Retinal pigment epithelial cell (primary cell): ENCODE results near the gene TMEM143.

ENCODE experiments used
- DNase-seq: peaks from one replicate; pipeline ENCODE4 v3.0.0-alpha.2; 2010; ENCODE audit warnings: low read depth
- H3K4me3 ChIP-seq: 2 replicates; pipeline ENCODE4 v1.5.1; 2011; ENCODE audit warnings: mild to moderate bottlenecking, low read length, control low read depth, moderate library complexity
- TF ChIP-seq, protein P1 (sequence below): conservative IDR thresholded peaks from 2 replicates; pipeline ENCODE4 v1.5.1; 2011; ENCODE audit warnings: low read depth, low read length, control low read depth, inconsistent platforms

The TMEM143 gene

DNA sequence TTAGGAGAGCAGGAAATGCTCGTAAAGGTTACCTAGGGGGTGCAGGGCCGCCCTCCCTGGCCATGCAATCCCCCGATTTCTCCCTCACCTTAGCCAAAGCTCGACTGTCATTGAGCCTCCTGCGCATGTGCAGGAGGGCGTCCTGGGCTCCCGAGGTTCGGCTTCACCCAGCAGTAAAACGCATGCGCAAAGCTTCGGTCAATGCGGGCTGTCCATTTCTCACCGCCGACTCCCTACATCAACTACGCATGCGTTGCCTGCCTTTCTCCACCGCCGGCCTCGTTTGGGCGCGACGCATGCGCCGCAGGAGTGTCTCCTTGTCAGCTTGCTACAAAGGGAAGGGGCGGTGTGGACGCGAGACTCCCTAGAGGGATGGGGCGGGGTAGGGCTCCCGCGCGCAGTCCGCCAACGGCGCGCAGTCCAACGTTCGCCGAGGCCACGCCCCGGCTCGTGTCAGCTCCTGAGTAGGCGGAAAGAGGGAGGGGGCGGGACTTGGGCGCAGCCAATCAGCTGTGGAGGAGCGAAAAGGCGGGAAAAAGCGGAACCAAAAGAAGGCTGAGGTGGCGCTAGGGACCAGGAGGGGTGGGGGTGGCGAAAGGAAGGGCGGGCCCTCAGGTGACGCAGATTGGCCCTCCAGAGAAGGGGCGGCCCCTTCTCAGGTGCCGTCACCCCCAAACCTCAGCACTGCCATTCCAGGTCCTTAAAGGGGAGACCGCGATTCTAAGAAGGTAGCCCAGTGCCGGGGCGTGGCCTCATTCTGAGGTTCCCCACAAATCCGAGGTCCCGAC, at the start of gene TMEM143, which contains the start of gene SYNGR4:
Gene TMEM143 (minus strand): TSS at position 131 of the 788 bp plus-strand sequence. CDS start 20 bp downstream, at position 111.
Gene SYNGR4 (plus strand): TSS at position 558 of the 788 bp plus-strand sequence. CDS start 1,476 bp downstream, outside the sequence.
- H3K4me3 ChIP-seq: peak within 1 kb of the TSS; percentile 55
- TF ChIP-seq, protein P1, sequence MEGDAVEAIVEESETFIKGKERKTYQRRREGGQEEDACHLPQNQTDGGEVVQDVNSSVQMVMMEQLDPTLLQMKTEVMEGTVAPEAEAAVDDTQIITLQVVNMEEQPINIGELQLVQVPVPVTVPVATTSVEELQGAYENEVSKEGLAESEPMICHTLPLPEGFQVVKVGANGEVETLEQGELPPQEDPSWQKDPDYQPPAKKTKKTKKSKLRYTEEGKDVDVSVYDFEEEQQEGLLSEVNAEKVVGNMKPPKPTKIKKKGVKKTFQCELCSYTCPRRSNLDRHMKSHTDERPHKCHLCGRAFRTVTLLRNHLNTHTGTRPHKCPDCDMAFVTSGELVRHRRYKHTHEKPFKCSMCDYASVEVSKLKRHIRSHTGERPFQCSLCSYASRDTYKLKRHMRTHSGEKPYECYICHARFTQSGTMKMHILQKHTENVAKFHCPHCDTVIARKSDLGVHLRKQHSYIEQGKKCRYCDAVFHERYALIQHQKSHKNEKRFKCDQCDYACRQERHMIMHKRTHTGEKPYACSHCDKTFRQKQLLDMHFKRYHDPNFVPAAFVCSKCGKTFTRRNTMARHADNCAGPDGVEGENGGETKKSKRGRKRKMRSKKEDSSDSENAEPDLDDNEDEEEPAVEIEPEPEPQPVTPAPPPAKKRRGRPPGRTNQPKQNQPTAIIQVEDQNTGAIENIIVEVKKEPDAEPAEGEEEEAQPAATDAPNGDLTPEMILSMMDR: no peak
- peak; percentile 95 for DNase-seq

DNA sequence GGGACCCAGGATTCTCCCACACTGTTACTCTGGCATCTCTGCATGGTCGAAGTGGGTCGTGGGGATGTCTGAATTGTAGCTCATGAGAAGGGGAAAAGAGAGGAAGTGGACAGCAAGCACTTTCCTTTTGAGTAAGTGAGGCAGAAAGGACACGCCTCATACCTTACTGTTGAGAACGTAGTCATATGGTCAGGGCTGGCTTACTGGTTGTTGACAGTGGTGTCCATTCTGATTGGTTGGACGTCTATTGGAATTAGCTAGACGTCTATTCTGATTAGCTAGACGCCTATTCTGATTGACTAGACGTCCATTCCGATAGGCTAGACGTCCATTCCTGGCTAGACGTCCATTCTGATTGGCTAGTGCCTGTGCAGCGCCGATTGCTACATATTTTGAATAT, 42.1 kb upstream of the TMEM143 start:
- no peak for DNase-seq
- H3K4me3 ChIP-seq: no peak overlapping the region
- TF ChIP-seq, protein P1: no peak

DNA sequence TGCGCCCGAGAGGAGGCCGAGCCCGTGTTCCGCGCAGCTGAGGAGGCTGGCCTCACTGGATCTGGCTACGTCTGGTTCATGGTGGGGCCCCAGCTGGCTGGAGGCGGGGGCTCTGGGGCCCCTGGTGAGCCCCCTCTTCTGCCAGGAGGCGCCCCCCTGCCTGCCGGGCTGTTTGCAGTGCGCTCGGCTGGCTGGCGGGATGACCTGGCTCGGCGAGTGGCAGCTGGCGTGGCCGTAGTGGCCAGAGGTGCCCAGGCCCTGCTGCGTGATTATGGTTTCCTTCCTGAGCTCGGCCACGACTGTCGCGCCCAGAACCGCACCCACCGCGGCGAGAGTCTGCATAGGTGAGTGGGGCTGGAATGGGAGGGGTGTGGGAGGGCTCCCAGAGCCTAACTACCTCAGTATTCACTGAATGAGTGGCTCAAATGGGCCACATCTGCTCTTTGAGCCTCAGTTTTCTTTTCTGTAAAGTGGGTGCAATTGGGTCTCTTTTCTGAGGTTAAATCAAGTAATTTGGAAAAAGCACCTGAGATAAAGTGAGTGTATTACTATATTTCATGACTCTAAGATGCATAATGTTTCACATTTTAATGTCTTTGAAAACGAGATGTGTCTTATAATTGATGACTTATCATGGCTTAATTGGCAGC, 41.4 kb upstream of the TMEM143 start:
- H3K4me3 ChIP-seq: no peak overlapping the region
- no peak for DNase-seq
- TF ChIP-seq, protein P1: no peak

DNA sequence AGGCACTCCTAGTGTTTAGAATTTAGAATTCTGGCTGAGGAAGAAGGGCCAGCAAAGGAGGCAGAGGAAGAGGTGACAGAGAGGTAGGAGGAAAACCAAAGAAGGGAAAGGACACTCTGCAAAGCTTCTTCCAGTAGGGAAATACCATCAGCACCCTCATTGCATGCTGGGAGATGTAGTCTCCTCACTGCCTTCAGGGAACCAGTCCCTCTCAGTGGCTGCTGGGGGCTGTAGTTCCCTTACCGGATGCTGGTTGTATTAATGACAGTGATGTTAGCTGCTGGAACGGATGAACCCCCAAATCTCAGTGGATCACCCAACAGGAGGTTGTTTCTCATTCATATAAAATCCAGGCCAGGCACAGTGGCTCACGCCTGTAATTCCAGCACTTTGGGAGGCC, 39.9 kb upstream of the TMEM143 start:
- no peak for DNase-seq
- TF ChIP-seq, protein P1: no peak
- H3K4me3 ChIP-seq: no peak overlapping the region

DNA sequence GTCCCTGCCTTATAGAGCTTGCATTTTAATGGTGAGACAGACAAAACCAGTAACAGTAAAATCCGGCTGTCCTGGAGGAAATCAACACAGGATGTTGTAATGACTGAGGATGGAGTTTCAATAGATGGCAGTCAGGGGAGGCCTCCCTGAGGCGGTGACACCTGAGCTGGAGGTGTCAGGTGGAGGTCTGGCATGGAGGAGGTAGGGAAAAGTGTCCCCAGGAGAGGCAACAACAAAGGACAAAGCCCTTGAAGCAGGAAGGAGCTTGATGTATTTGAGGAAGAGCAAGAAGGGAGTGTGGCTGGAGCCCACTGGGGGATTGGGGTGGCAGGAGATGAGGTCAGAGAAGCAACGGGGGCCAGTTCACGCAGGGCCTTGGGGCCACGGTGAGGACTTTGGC, 37.5 kb upstream of the TMEM143 start:
- TF ChIP-seq, protein P1: no peak
- DNase-seq: no peak
- H3K4me3 ChIP-seq: no peak overlapping the region

DNA sequence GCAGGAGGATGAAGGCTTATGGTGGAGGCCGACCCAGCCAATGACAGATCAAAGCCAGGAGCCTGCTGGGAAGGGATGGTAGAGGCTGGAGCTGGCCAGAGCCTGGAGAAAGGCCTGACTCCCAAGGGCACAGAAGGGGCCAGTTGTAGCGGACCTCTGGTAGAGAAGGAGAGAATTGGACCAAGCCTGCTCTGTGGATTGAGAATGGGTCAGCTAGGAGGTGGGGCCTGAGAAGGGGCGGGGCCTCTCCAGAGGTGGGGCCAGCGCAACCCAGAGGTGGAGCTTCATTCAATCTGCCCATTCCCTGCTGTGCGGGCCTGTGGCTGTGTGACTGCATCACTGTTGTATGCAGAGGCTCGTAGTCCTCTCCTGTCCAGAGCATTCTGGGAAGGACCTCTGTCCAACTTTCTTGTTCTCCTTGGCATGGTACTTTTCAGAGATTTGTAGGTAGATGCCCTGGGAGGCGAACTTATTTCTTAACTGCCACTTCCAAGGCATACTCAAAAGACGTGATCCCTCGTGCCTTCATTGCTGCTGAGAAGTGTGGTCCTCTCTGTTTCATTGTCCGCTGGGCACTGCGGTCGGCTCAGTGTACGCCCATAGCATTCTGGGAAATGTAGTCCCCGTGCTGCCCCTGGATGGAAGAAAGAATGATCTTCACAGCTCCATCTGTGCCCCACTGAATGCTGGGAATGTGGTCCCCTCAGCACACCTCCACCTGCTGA, 36.4 kb upstream of the TMEM143 start:
- H3K4me3 ChIP-seq: peak overlapping the region; percentile 23
- TF ChIP-seq, protein P1: no peak
- DNase-seq: no peak
